B cell (primary cell): ENCODE measurements around the gene PRKACG. TPM values are rescaled to one million over a fixed set of nuclear protein-coding genes. Genes with fewer than 3 reads are reported as not detected.
A peak's percentile ranks its signal among the peaks of the same experiment; 100 is the strongest.

Source experiments
- ATAC-seq: fragments of 200-7000 bp; cut with Tn5 transposase; one replicate; pipeline ENCODE4 v1.10.0; 2021; ENCODE audit warnings: low read depth, mild to moderate bottlenecking, moderate number of reproducible peaks, moderate library complexity
- CTCF ChIA-PET: fragments of 350-600 bp; sonication (Branson Sonifier 250); formaldehyde crosslinking; loops from one replicate; lab custom pipeline; 2021; ENCODE audit warnings: antibody characterized with exemption, inconsistent platforms; lab: Charles Lee
- POLR2A ChIA-PET: fragments of 350-600 bp; sonication (Branson Sonifier 250); formaldehyde crosslinking; loops from one replicate; lab custom pipeline; 2021; ENCODE audit warnings: antibody characterized with exemption; lab: Charles Lee
- DNase-seq: peaks from one replicate; pipeline ENCODE4 v3.0.0; 2013
- H2AFZ ChIP-seq: 2 replicates; pipeline ENCODE4 v1.6.1; 2012; ENCODE audit warnings: mild to moderate bottlenecking, low read depth, low read length; ENCODE audit not compliant: insufficient read depth, poor library complexity, severe bottlenecking
- H3K27ac ChIP-seq, 2 donors: 1 replicate in 1 of 2; 2 replicates in 1 of 2; pipeline ENCODE4 v1.5.1; 2012 to 2013; ENCODE audit warnings: low read length in 2 of 2, mild to moderate bottlenecking in 2 of 2, moderate library complexity in 1 of 2
- H3K27me3 ChIP-seq, 4 experiments: fragments of 200-600 bp in 1 of 4; sonication (generic) in 1 of 4; replicated peaks in 1 of 4; 1 replicate in 2 of 4; 2 replicates in 2 of 4; pipeline versions ENCODE4 v1.6.1 to v1.7.0; 2013 to 2016; ENCODE audit warnings: low read length in 3 of 4, mild to moderate bottlenecking in 2 of 4, mixed read lengths in 1 of 4, moderate library complexity in 1 of 4; ENCODE audit not compliant: insufficient read depth in 4 of 4, control insufficient read depth in 3 of 4; ENCODE audit errors: control extremely low read depth in 1 of 4
- H3K36me3 ChIP-seq, 2 experiments: replicated peaks in 1 of 2; 1 replicate in 1 of 2; 2 replicates in 1 of 2; pipeline versions ENCODE4 v1.6.1 to v1.7.1; 2013; ENCODE audit warnings: low read length in 1 of 2; ENCODE audit not compliant: insufficient read depth in 2 of 2, control insufficient read depth in 1 of 2; ENCODE audit errors: control extremely low read depth in 1 of 2, extremely low read depth in 1 of 2
- H3K4me1 ChIP-seq, 2 donors: fragments of 200-600 bp in 1 of 2; sonication (generic) in 1 of 2; 1 replicate in 1 of 2; 2 replicates in 1 of 2; pipeline versions ENCODE4 v1.5.1 to v1.6.1; 2013 to 2017; ENCODE audit warnings: low read length in 2 of 2; ENCODE audit not compliant: control insufficient read depth in 2 of 2, insufficient read depth in 2 of 2
- H3K4me2 ChIP-seq: replicated peaks from 2 replicates; pipeline ENCODE3; 2012; ENCODE audit warnings: mild to moderate bottlenecking, low read depth, low read length; ENCODE audit not compliant: poor library complexity, severe bottlenecking
- H3K4me3 ChIP-seq, 5 experiments: fragments of 200-600 bp in 1 of 5; sonication (generic) in 1 of 5; 1 replicate in 3 of 5; 2 replicates in 2 of 5; pipeline versions ENCODE4 v1.5.1 to v1.7.0; 2011 to 2016; ENCODE audit warnings: low read length in 4 of 5, mild to moderate bottlenecking in 4 of 5, low read depth in 2 of 5, control low read depth in 1 of 5, moderate library complexity in 1 of 5; ENCODE audit not compliant: insufficient read depth in 1 of 5; ENCODE audit errors: control extremely low read depth in 1 of 5, extremely low read depth in 1 of 5
- H3K79me2 ChIP-seq: fragments of 200-600 bp; sonication (generic); one replicate; pipeline ENCODE4 v1.6.0; 2016; ENCODE audit warnings: low read length; ENCODE audit not compliant: control insufficient read depth, insufficient read depth
- H3K9ac ChIP-seq: fragments of 200-600 bp; sonication (generic); 2 replicates; pipeline ENCODE4 v1.6.1; 2017; ENCODE audit warnings: mild to moderate bottlenecking, low read length, moderate library complexity
- H3K9me3 ChIP-seq, 3 donors: one replicate each; pipeline versions ENCODE4 v1.6.1 to v1.7.1; 2013; ENCODE audit warnings: low read length in 2 of 3; ENCODE audit not compliant: control insufficient read depth in 2 of 3, insufficient read depth in 1 of 3; ENCODE audit errors: control extremely low read depth in 1 of 3
- H4K20me1 ChIP-seq: 2 replicates; pipeline ENCODE4 v1.6.0; 2012; ENCODE audit warnings: mild to moderate bottlenecking, low read length; ENCODE audit not compliant: insufficient read depth, control insufficient read depth, poor library complexity, severe bottlenecking
- H3K27ac Mint-ChIP-seq: one replicate; pipeline ENCODE4 v1.8.0; 2021; ENCODE audit warnings: mixed read lengths
- H3K27me3 Mint-ChIP-seq: one replicate; pipeline ENCODE4 v1.8.0; 2021; ENCODE audit warnings: mixed read lengths
- H3K4me1 Mint-ChIP-seq: one replicate; pipeline ENCODE4 v1.8.0; 2021; ENCODE audit warnings: mixed read lengths
- H3K4me3 Mint-ChIP-seq: one replicate; pipeline ENCODE4 v1.8.0; 2021; ENCODE audit warnings: mixed read lengths
- H3K9me3 Mint-ChIP-seq: one replicate; pipeline ENCODE4 v1.8.0; 2022; ENCODE audit warnings: mixed read lengths; ENCODE audit not compliant: insufficient read depth
- CTCF ChIP-seq: fragments of 200-600 bp; IDR thresholded peaks from one replicate; pipeline ENCODE4 v1.8.0; 2022; ENCODE audit warnings: antibody characterized with exemption, mild to moderate bottlenecking
- EZH2 ChIP-seq: IDR thresholded peaks from 2 replicates; pipeline ENCODE4 v1.6.1; 2012; ENCODE audit warnings: borderline replicate concordance, low read depth, mild to moderate bottlenecking, moderate library complexity, low read length; ENCODE audit not compliant: insufficient read depth, poor library complexity, severe bottlenecking
- WGBS: methylation state at CpG from one replicate; pipeline ENCODE4 v1.1.5; 2013; ENCODE audit warnings: missing lambda C conversion rate; ENCODE audit not compliant: insufficient coverage; 5-methylcytosine and 5-hydroxymethylcytosine counted together
- intact Hi-C: fragments of 100-400 bp; cut with micrococcal nuclease; formaldehyde crosslinking; loops from one replicate; pipeline ENCODE4 v1.10.0; 2022
- polyA minus RNA-seq: library from RNA; depleted of rRNA, polyadenylated mRNA; stranded (reverse); fragments of >200 nt; gene quantifications from 2 replicates; pipeline ENCODE4 v1.2.3, GENCODE V29; 2012
- polyA plus RNA-seq: library from polyadenylated mRNA; depleted of rRNA; stranded (reverse); fragments of >200 nt; gene quantifications from 2 replicates; pipeline ENCODE4 v1.2.3, GENCODE V29; 2012
- total RNA-seq, 2 donors: library from RNA; stranded (reverse); fragments of 120-200 nt in 1 of 2; gene quantifications; 1 replicate in 1 of 2; 2 replicates in 1 of 2; pipeline versions ENCODE4 v1.2.3 to v1.2.4, GENCODE V29; 2013 to 2022

PRKACG gene
- total RNA-seq (not detected in 2 replicates), polyA plus RNA-seq (not detected in 2 replicates), polyA minus RNA-seq (not detected in 2 replicates)
- total RNA-seq (2013), result not detected

GRCh38 chr9:69014013-69014412 is at the start of gene PRKACG:
TSS of gene PRKACG (minus strand) at chr9:69014113. CDS start at chr9:69014092, 21 bp downstream.
- Histone ChIP-seq H3K4me1 (peaks cover 8 to 14% of the 10 kb centered on the region in 2 donors), H3K36me3 (no peaks in the 10 kb centered on the region), H3K4me2 (peak within 1 kb of the TSS; percentile 48), H3K27ac (no peak within 1 kb of the TSS), H2AFZ (peak within 1 kb of the TSS; percentile 11), H3K79me2 (no peaks in the 10 kb centered on the region), H3K9me3 (peaks cover 0 to 7% (median 0%) of the 10 kb centered on the region in 3 donors), H3K9ac (no peak within 1 kb of the TSS), H3K4me3 (no peak within 1 kb of the TSS), H3K27me3 (no peaks in the 10 kb centered on the region), H4K20me1 (no peaks in the 10 kb centered on the region)
- ATAC-seq (no peak), DNase-seq (no peak)
- WGBS, result 99% methylated on average over 11 of the region's 29 CpGs
- intact Hi-C loops, result no loop called here
- ChIA-PET CTCF (no interaction called here), POLR2A (no interaction called here)
- Mint-ChIP-seq H3K27ac (no peak within 1 kb of the TSS), H3K4me3 (peak within 1 kb of the TSS; percentile 48), H3K9me3 (no peaks in the 10 kb centered on the region), H3K27me3 (no peaks in the 10 kb centered on the region), H3K4me1 (peaks cover 16% of the 10 kb centered on the region)
- no peak for TF ChIP-seq EZH2
- TF ChIP-seq CTCF, result no peak

DNA sequence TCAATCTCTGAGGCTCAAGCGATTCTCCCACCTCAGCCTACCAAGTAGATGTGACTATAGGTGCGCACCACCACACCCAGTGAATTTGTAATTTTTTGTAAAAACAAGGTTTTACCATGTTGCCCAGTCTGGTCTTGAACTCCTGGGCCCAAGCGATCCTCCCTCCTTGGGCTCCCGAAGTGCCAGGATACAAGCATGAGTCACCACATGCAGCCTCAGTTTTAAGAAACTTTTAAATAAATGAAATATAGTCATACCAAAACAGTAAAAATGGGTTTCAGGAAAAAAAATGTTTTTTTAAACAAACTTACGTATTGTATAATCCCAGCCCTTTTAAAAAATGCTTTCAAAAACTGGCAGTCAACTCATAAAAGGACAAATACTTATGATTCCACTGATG is 48.3 kb upstream of the PRKACG start:
- CTCF ChIA-PET, result interaction anchor here (1.9 kb wide), 1 partner anchor 8 kb away, joined by 6 read pairs; no protein-coding TSS in a partner anchor
- Histone ChIP-seq H3K9ac (no peak overlapping the region), H3K27ac (no peak overlapping the region), H3K79me2 (no peaks in the 10 kb centered on the region), H3K9me3 (no peaks in the 10 kb centered on the region), H2AFZ (no peak overlapping the region), H4K20me1 (no peaks in the 10 kb centered on the region), H3K36me3 (peaks cover 4 to 17% of the 10 kb centered on the region in 2 experiments), H3K27me3 (no peaks in the 10 kb centered on the region), H3K4me1 (no peaks in the 10 kb centered on the region), H3K4me2 (no peak overlapping the region), H3K4me3 (no peak overlapping the region)
- no peaks in the 10 kb centered on the region for H3K27me3 Mint-ChIP-seq
- POLR2A ChIA-PET, result no interaction called here
- ATAC-seq (no peak), DNase-seq (no peak)
- H3K4me1 Mint-ChIP-seq, result peaks cover 5% of the 10 kb centered on the region
- WGBS, result no CpG with 5 or more reads among the region's 5 CpGs
- no peak overlapping the region for H3K27ac Mint-ChIP-seq
- no peak for TF ChIP-seq CTCF
- TF ChIP-seq EZH2, result no peak
- no peak overlapping the region for H3K4me3 Mint-ChIP-seq
- H3K9me3 Mint-ChIP-seq, result no peaks in the 10 kb centered on the region
- intact Hi-C loops, result no loop called here
